GM10248 (cell line): ENCODE measurements around the gene UTS2R.

Experiments
- CTCF ChIA-PET: fragments of 300-600 bp; sonication (Branson Sonifier 250); formaldehyde crosslinking; extraction: SDS; loops from one replicate; lab custom pipeline; 2021; ENCODE audit warnings: antibody characterized with exemption; lab: Yijun Ruan, JAX
- POLR2A ChIA-PET: fragments of 350-650 bp; sonication (Branson Sonifier 250); formaldehyde crosslinking; extraction: SDS; loops from one replicate; lab custom pipeline; 2020; ENCODE audit warnings: antibody characterized with exemption; lab: Yijun Ruan, JAX
- DNase-seq: peaks from one replicate; pipeline ENCODE4 v3.0.0; 2012; ENCODE audit errors: extremely low spot score
- CTCF ChIP-seq: IDR thresholded peaks from 2 replicates; pipeline ENCODE4 v1.5.1; 2012; ENCODE audit warnings: mild to moderate bottlenecking, low read depth; ENCODE audit errors: extremely low read depth, missing control alignments, control extremely low read depth

The UTS2R gene

GRCh38 chr17:82325286-82326180 lies 46.0 kb upstream of the UTS2R start:
- ChIA-PET CTCF (interaction anchor here (0.8 to 2.1 kb wide), 5 partner anchors 8 to 96 kb away, joined by 3 to 5 read pairs (median 3); partner anchors contain the start of genes CD7 and SLC16A3), POLR2A (no interaction called here)
- no peak for DNase-seq
- TF ChIP-seq CTCF: no peak

- TF ChIP-seq CTCF: no peak
- ChIA-PET POLR2A (no interaction called here), CTCF (interaction anchor here (1.5 kb wide), 1 partner anchor 19 kb away, joined by 3 read pairs; no protein-coding TSS in a partner anchor)
- no peak for DNase-seq
Measured at GRCh38 chr17:82327289-82327688, 44.3 kb upstream of the UTS2R start.

- TF ChIP-seq CTCF: no peak
- CTCF ChIA-PET: no interaction called here
- DNase-seq: no peak
- POLR2A ChIA-PET: no interaction called here
Measured at GRCh38 chr17:82327757-82328140, 43.8 kb upstream of the UTS2R start.

- no peak for DNase-seq
- POLR2A ChIA-PET: no interaction called here
- CTCF ChIA-PET: no interaction called here
Measured at GRCh38 chr17:82328141-82328993, 43.2 kb upstream of the UTS2R start.

GRCh38 chr17:82328994-82329507 lies 42.5 kb upstream of the UTS2R start:
- CTCF ChIA-PET: interaction anchor here (1.7 kb wide), 1 partner anchor 7 kb away, joined by 3 read pairs; no protein-coding TSS in a partner anchor
- POLR2A ChIA-PET: no interaction called here
- DNase-seq: no peak
- TF ChIP-seq CTCF: no peak

More at GRCh38 chr17:82328141-82328993, 43.2 kb upstream of the UTS2R start:
- TF ChIP-seq CTCF: no peak
